ENCODE data around the gene SLC39A7.

Gene SLC39A7

DNA sequence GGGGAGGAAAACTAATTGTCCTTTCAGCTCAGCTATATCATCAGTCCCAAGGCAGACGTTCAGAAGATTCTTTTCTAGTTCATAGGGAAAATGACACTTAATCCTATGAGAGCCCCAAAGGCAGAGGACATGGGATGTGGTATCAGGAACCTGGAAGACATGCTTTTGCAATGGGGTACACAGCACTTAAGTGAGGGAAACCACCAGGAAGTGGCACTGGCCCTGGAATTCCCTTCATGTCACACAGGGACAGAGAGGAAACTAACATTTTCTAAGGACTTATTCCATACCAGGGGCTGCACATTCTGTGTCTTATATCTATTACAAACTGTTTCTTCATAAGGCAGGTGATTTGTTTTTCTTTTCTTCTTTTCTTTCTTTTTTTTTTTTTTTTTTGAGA, 42.8 kb downstream of the SLC39A7 start:
- Histone ChIP-seq H3K4me3 (ENCODE audit: extremely low read depth, insufficient read depth, low read length, poor library complexity, severe bottlenecking) (no peak overlapping the region), H3K27ac (ENCODE audit: low read depth, low read length, severe bottlenecking) (no peak overlapping the region), H3K4me1 (ENCODE audit: control insufficient read depth, insufficient read depth, low read length, poor library complexity, severe bottlenecking) (no peaks in the 10 kb centered on the region), H3K36me3 (ENCODE audit: control insufficient read depth, insufficient read depth, low read length) (no peaks in the 10 kb centered on the region), H3K9me3 (ENCODE audit: control insufficient read depth, low read length) (no peaks in the 10 kb centered on the region)
- WGBS, 2 experiments (ENCODE audit: insufficient coverage in 2 of 2): 67% methylated on average over 1 of the region's 1 CpG; no CpG with 5 or more reads in 1 of the 2 experiments

DNA sequence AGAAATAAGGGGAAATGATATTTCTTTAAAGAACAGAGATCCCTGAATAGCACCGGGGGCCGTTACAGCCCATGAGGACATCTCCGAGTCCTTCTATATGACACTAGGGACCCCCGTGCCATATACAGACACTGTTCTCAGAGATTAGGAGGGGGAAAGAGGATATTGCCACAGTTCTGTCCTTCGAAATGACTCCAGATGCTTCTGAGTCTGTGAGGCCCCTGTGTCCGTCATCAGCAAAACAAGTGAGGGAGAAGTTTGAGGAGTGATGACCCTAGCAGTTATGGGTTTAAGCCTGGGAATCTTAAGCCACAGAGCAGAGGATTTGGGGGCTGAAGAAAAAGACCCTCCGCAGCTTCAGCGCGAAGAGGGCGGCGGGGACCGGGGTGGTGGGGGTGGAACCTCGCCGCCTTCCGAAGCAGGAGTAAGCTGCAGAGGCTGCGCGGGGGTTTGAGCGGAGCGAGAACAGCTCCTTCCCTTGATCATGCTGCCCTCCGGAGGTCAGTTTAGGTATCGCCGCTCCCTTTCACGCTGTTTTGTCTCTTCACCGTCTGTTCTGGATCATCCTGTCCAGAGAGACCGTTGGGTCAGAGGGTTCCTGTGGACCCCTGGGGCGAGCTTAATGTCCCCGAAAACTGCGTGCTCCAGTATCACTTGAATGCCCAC, 47.4 kb downstream of the SLC39A7 start:
- WGBS, 2 experiments (ENCODE audit: insufficient coverage in 2 of 2): 9 to 12% methylated on average over 20 to 28 of the region's 28 CpGs
- H3K36me3 ChIP-seq (ENCODE audit: control insufficient read depth, insufficient read depth, low read length): peaks cover 13% of the 10 kb centered on the region
- H3K27ac ChIP-seq (ENCODE audit: low read depth, low read length, severe bottlenecking): peak overlapping the region; percentile 57
- peak overlapping the region; percentile 48 for H3K4me3 ChIP-seq (ENCODE audit: extremely low read depth, insufficient read depth, low read length, poor library complexity, severe bottlenecking)
- H3K9me3 ChIP-seq (ENCODE audit: control insufficient read depth, low read length): no peaks in the 10 kb centered on the region
- H3K4me1 ChIP-seq (ENCODE audit: control insufficient read depth, insufficient read depth, low read length, poor library complexity, severe bottlenecking): peaks cover 10% of the 10 kb centered on the region

- no peaks in the 10 kb centered on the region for H3K9me3 ChIP-seq (ENCODE audit: control insufficient read depth, low read length)
- WGBS, 2 experiments (ENCODE audit: insufficient coverage in 2 of 2): 7 to 16% methylated on average over 13 to 17 of the region's 18 CpGs
Measured at GRCh38 chr6:33248643-33248931, 47.9 kb downstream of the SLC39A7 start.

GRCh38 chr6:33248932-33249731, 48.5 kb downstream of the SLC39A7 start:
- Histone ChIP-seq H3K4me1 (ENCODE audit: control insufficient read depth, insufficient read depth, low read length, poor library complexity, severe bottlenecking) (peaks cover 10% of the 10 kb centered on the region), H3K27ac (ENCODE audit: low read depth, low read length, severe bottlenecking) (peak overlapping the region; percentile 79), H3K9me3 (ENCODE audit: control insufficient read depth, low read length) (no peaks in the 10 kb centered on the region), H3K4me3 (ENCODE audit: extremely low read depth, insufficient read depth, low read length, poor library complexity, severe bottlenecking) (peak overlapping the region; percentile 48), H3K36me3 (ENCODE audit: control insufficient read depth, insufficient read depth, low read length) (peaks cover 13% of the 10 kb centered on the region)
- WGBS, 2 experiments (ENCODE audit: insufficient coverage in 2 of 2): 1% methylated on average over 49 to 57 of the region's 58 CpGs

More at GRCh38 chr6:33248643-33248931, 47.9 kb downstream of the SLC39A7 start:
- H3K4me3 ChIP-seq (ENCODE audit: extremely low read depth, insufficient read depth, low read length, poor library complexity, severe bottlenecking): peak overlapping the region; percentile 48
- H3K4me1 ChIP-seq (ENCODE audit: control insufficient read depth, insufficient read depth, low read length, poor library complexity, severe bottlenecking): peaks cover 10% of the 10 kb centered on the region
- H3K27ac ChIP-seq (ENCODE audit: low read depth, low read length, severe bottlenecking): peak overlapping the region; percentile 57
- H3K36me3 ChIP-seq (ENCODE audit: control insufficient read depth, insufficient read depth, low read length): peaks cover 13% of the 10 kb centered on the region

GRCh38 chr6:33249732-33250630, 49.3 kb downstream of the SLC39A7 start:
- WGBS, 2 experiments (ENCODE audit: insufficient coverage in 2 of 2): 43 to 48% methylated on average over 11 of the region's 15 CpGs
- H3K27ac ChIP-seq (ENCODE audit: low read depth, low read length, severe bottlenecking): peak overlapping the region; percentile 79
- H3K36me3 ChIP-seq (ENCODE audit: control insufficient read depth, insufficient read depth, low read length): peaks cover 14% of the 10 kb centered on the region
- H3K4me1 ChIP-seq (ENCODE audit: control insufficient read depth, insufficient read depth, low read length, poor library complexity, severe bottlenecking): peaks cover 10% of the 10 kb centered on the region
- peak overlapping the region; percentile 48 for H3K4me3 ChIP-seq (ENCODE audit: extremely low read depth, insufficient read depth, low read length, poor library complexity, severe bottlenecking)
- no peaks in the 10 kb centered on the region for H3K9me3 ChIP-seq (ENCODE audit: control insufficient read depth, low read length)

- H3K36me3 ChIP-seq (ENCODE audit: control insufficient read depth, insufficient read depth, low read length): peaks cover 16% of the 10 kb centered on the region
- no peak overlapping the region for H3K27ac ChIP-seq (ENCODE audit: low read depth, low read length, severe bottlenecking)
- 98 to 99% methylated on average over 9 to 12 of the region's 13 CpGs for WGBS, 2 experiments (ENCODE audit: insufficient coverage in 2 of 2)
- H3K4me3 ChIP-seq (ENCODE audit: extremely low read depth, insufficient read depth, low read length, poor library complexity, severe bottlenecking): no peak overlapping the region
- H3K4me1 ChIP-seq (ENCODE audit: control insufficient read depth, insufficient read depth, low read length, poor library complexity, severe bottlenecking): peaks cover 10% of the 10 kb centered on the region
- H3K9me3 ChIP-seq (ENCODE audit: control insufficient read depth, low read length): no peaks in the 10 kb centered on the region
Measured at GRCh38 chr6:33250731-33251130, 50.1 kb downstream of the SLC39A7 start.

- peaks cover 10% of the 10 kb centered on the region for H3K4me1 ChIP-seq (ENCODE audit: control insufficient read depth, insufficient read depth, low read length, poor library complexity, severe bottlenecking)
- H3K36me3 ChIP-seq (ENCODE audit: control insufficient read depth, insufficient read depth, low read length): peaks cover 19% of the 10 kb centered on the region
- H3K4me3 ChIP-seq (ENCODE audit: extremely low read depth, insufficient read depth, low read length, poor library complexity, severe bottlenecking): no peak overlapping the region
- no peaks in the 10 kb centered on the region for H3K9me3 ChIP-seq (ENCODE audit: control insufficient read depth, low read length)
- no peak overlapping the region for H3K27ac ChIP-seq (ENCODE audit: low read depth, low read length, severe bottlenecking)
- 91 to 92% methylated on average over 5 to 6 of the region's 6 CpGs for WGBS, 2 experiments (ENCODE audit: insufficient coverage in 2 of 2)
Measured at GRCh38 chr6:33251395-33252012, 50.8 kb downstream of the SLC39A7 start.

GRCh38 chr6:33252759-33253158, 52.1 kb downstream of the SLC39A7 start:
- Histone ChIP-seq H3K9me3 (ENCODE audit: control insufficient read depth, low read length) (no peaks in the 10 kb centered on the region), H3K4me3 (ENCODE audit: extremely low read depth, insufficient read depth, low read length, poor library complexity, severe bottlenecking) (no peak overlapping the region), H3K4me1 (ENCODE audit: control insufficient read depth, insufficient read depth, low read length, poor library complexity, severe bottlenecking) (peaks cover 10% of the 10 kb centered on the region), H3K27ac (ENCODE audit: low read depth, low read length, severe bottlenecking) (no peak overlapping the region), H3K36me3 (ENCODE audit: control insufficient read depth, insufficient read depth, low read length) (peaks cover 31% of the 10 kb centered on the region)
